Endothelial cell of umbilical vein (primary cell): Measurements from ENCODE around the gene PRC1. TPM values are rescaled to one million over a fixed set of nuclear protein-coding genes. Genes with fewer than 3 reads are reported as not detected.
"Not testable (repeated sequence)": the region's sequence is repeated elsewhere in the genome, so short reads cannot be mapped to it uniquely, and the experiment has no call there.

Experiments used
- BruUV-seq: library from RNA; stranded (reverse); fragments of 400-500 nt; replicated peaks from 2 replicates; lab custom pipeline; 2021; lab: Mats Ljungman, UMichigan
- CTCF ChIA-PET: fragments of 300-600, 350-600 bp; sonication (Branson Sonifier 250); formaldehyde crosslinking; loops from one replicate; lab custom pipeline; 2021; ENCODE audit warnings: antibody characterized with exemption, inconsistent platforms; lab: Charles Lee
- POLR2A ChIA-PET: fragments of 300-600, 350-600 bp; sonication (Branson Sonifier 250); formaldehyde crosslinking; loops from one replicate; lab custom pipeline; 2021; ENCODE audit warnings: antibody characterized with exemption, inconsistent platforms; lab: Charles Lee
- DNase-seq: peaks from one replicate; pipeline ENCODE4 v3.0.0-alpha.2; 2011; ENCODE audit warnings: low read depth, low spot score
- FAIRE-seq: peaks from 2 replicates; lab custom pipeline; 2011; peaks lifted over from hg19 to GRCh38; lab: Jason Lieb, UNC
- H2AFZ ChIP-seq: 2 replicates; pipeline ENCODE4 v1.6.0; 2012; ENCODE audit warnings: low read depth, low read length, control low read depth, inconsistent platforms
- H3K27ac ChIP-seq: 2 replicates; pipeline ENCODE4 v1.5.1; 2011; ENCODE audit warnings: low read depth, mild to moderate bottlenecking, control low read depth, low read length, moderate library complexity; ENCODE audit not compliant: insufficient read depth
- H3K27me3 ChIP-seq, 2 experiments: 2 replicates each; pipeline versions ENCODE4 v1.6.0 to v1.6.1; 2011; ENCODE audit warnings: low read length in 2 of 2, mixed read lengths in 1 of 2; ENCODE audit not compliant: control insufficient read depth in 2 of 2, insufficient read depth in 2 of 2
- H3K36me3 ChIP-seq, 2 experiments: 2 replicates in 1 of 2; 3 replicates in 1 of 2; pipeline ENCODE4 v1.5.1; 2011; ENCODE audit warnings: low read length in 2 of 2, mild to moderate bottlenecking in 1 of 2, moderate library complexity in 1 of 2; ENCODE audit not compliant: control insufficient read depth in 2 of 2, insufficient read depth in 2 of 2; ENCODE audit errors: extremely low read depth in 1 of 2
- H3K4me1 ChIP-seq: 3 replicates; pipeline ENCODE4 v1.5.1; 2011; ENCODE audit warnings: mild to moderate bottlenecking, low read length; ENCODE audit not compliant: control insufficient read depth, insufficient read depth; ENCODE audit errors: extremely low read depth
- H3K4me2 ChIP-seq: 2 replicates; pipeline ENCODE4 v1.6.1; 2011; ENCODE audit warnings: low read length, control low read depth, mixed read lengths; ENCODE audit not compliant: insufficient read depth
- H3K4me3 ChIP-seq, 3 experiments: fragments of 200-600 bp in 1 of 3; sonication (generic), shearing (Covaris generic) in 1 of 3; replicated peaks in 1 of 3; 2 replicates each; pipeline ENCODE4 v1.5.1; 2011 to 2016; ENCODE audit warnings: control low read depth in 3 of 3, low read length in 3 of 3, mild to moderate bottlenecking in 2 of 3, inconsistent platforms in 1 of 3, low read depth in 1 of 3, moderate library complexity in 1 of 3; ENCODE audit not compliant: insufficient read depth in 1 of 3
- H3K79me2 ChIP-seq: 2 replicates; pipeline ENCODE4 v1.6.0; 2012; ENCODE audit warnings: low read length, inconsistent platforms; ENCODE audit not compliant: control insufficient read depth, insufficient read depth
- H3K9ac ChIP-seq: replicated peaks from 2 replicates; pipeline ENCODE3; 2011; ENCODE audit warnings: low read length, control low read depth; ENCODE audit not compliant: insufficient read depth; ENCODE audit errors: extremely low read depth
- H3K9me1 ChIP-seq: replicated peaks from 3 replicates; pipeline ENCODE4 v1.6.0; 2011; ENCODE audit warnings: mild to moderate bottlenecking, low read length; ENCODE audit not compliant: control insufficient read depth, insufficient read depth; ENCODE audit errors: extremely low read depth
- H3K9me3 ChIP-seq: replicated peaks from 2 replicates; pipeline ENCODE4 v1.5.1; 2012; ENCODE audit warnings: low read length, inconsistent platforms; ENCODE audit not compliant: control insufficient read depth, insufficient read depth
- H4K20me1 ChIP-seq: replicated peaks from 2 replicates; pipeline ENCODE3; 2011; ENCODE audit warnings: mild to moderate bottlenecking, low read length; ENCODE audit not compliant: control insufficient read depth, insufficient read depth; ENCODE audit errors: extremely low read depth
- FOS ChIP-seq: IDR thresholded peaks from 2 replicates; pipeline ENCODE4 v1.6.1; 2011; ENCODE audit warnings: mild to moderate bottlenecking, low read length, moderate library complexity, borderline replicate concordance; ENCODE audit not compliant: insufficient read depth
- GATA2 ChIP-seq: IDR thresholded peaks from 2 replicates; pipeline ENCODE4 v1.7.0; 2011; ENCODE audit warnings: low read depth, mild to moderate bottlenecking, moderate library complexity, mixed read lengths, low read length; ENCODE audit not compliant: insufficient read length, insufficient read depth
- JUN ChIP-seq: IDR thresholded peaks from 2 replicates; pipeline ENCODE4 v1.6.1; 2011; ENCODE audit warnings: borderline replicate concordance, low read depth; ENCODE audit not compliant: insufficient read length, insufficient read depth
- MYC ChIP-seq: IDR thresholded peaks from one replicate; pipeline ENCODE4 v1.6.1; 2011; ENCODE audit warnings: mild to moderate bottlenecking, low read depth, low read length
- POLR2AphosphoS5 ChIP-seq: IDR thresholded peaks from 2 replicates; pipeline ENCODE4 v1.6.1; 2012; ENCODE audit warnings: low read depth, mild to moderate bottlenecking, control low read depth, low read length, moderate library complexity; ENCODE audit not compliant: insufficient read depth
- dilution Hi-C: fragments of 300-500 bp; cut with MboI; formaldehyde crosslinking; loops from one replicate; pipeline ENCODE4 v1.15.0; 2019; ENCODE audit warnings: low sequenced_read_pairs; ENCODE audit not compliant: extremely low pct_ligation_motif_present
- intact Hi-C: fragments of 100-400 bp; cut with micrococcal nuclease; formaldehyde crosslinking; loops from one replicate; pipeline ENCODE4 v1.10.0; 2022
- polyA plus RNA-seq, 4 experiments: library from polyadenylated mRNA; depleted of rRNA in 3 of 4; stranded (reverse) in 3 of 4; unstranded in 1 of 4; fragments of >200 nt; gene quantifications; 2 replicates each; pipeline versions ENCODE4 v1.2.1 to v1.2.3, GENCODE V29; 2011 to 2012; ENCODE audit warnings: missing spikeins in 1 of 4
- total RNA-seq: library from RNA; stranded (reverse); gene quantifications from 2 replicates; pipeline ENCODE4 v1.2.3, GENCODE V29; 2021
- TF ChIP-seq, protein P1 (sequence below), 2 donors: IDR thresholded peaks; 1 replicate in 1 of 2; 2 replicates in 1 of 2; pipeline ENCODE4 v1.5.1; 2011; ENCODE audit warnings: low read length in 2 of 2, mild to moderate bottlenecking in 2 of 2, moderate library complexity in 2 of 2, control low read depth in 1 of 2, inconsistent platforms in 1 of 2, low read depth in 1 of 2; ENCODE audit not compliant: insufficient read depth in 1 of 2; ENCODE audit errors: extremely low read depth in 1 of 2

Gene PRC1
- total and polyA plus RNA-seq, 2 donors (not counting 3 experiments of a cell fraction or from before 2014, with no cell fraction given) = 171 to 280 TPM

DNA sequence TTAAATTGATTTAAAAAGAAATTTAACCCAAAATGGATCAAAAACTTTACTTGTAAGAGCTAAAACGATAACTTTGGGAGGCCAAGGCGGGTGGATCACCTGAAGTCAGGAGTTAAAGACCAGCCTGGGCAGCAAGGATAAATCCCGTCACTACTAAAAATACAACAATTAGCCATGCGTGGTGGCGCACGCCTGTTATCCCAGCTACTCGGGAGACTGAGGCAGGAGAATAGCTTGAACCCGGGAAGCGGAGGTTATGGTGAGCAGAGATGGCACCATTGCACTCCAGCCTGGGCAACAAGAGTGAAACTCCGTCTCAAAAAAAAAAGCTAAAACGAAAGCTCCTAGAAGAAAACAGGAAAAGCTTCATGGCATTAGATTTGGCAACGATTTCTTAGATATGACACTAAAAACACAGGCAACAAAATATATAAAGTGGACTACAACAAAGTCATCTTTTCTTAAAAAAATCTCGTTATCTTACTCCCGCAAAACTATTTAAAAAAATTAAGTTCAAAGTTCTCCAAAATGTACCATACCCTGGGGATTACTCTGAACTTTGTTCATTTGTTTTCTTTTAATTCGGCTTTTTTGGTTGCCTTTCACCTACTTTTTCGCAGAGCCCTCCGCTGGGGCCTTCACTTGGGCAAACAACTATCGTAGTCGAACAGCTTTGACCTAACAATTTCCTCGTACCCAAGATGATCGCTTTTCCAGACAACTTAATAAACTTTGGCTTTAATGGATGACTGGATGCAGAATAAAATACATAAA lies 64.9 kb downstream of the PRC1 start:
- ChIA-PET CTCF (interaction anchor here (1.3 to 8.1 kb wide), 5 partner anchors 8 to 281 kb away, joined by 4 to 66 read pairs (median 31); partner anchors contain the start of genes MAN2A2 and RCCD1), POLR2A (no interaction called here)
- Histone ChIP-seq H4K20me1 (no peaks in the 10 kb centered on the region), H3K9me3 (no peaks in the 10 kb centered on the region), H3K4me1 (peaks cover 16% of the 10 kb centered on the region), H2AFZ (peak overlapping the region; percentile 80), H3K79me2 (no peaks in the 10 kb centered on the region), H3K27me3 (no peaks in the 10 kb centered on the region), H3K36me3 (no peaks in the 10 kb centered on the region), H3K27ac (peak overlapping the region; percentile 67), H3K9me1 (no peaks in the 10 kb centered on the region), H3K9ac (peak overlapping the region; percentile 70), H3K4me3 (peak overlapping the region; percentile 43 to 67 (median 49)), H3K4me2 (peak overlapping the region; percentile 86)
- intact Hi-C loops = loop anchor here (5.0 kb wide), 1 partner anchor 427 kb away; no protein-coding TSS in a partner anchor
- DNase-seq (no peak), FAIRE-seq (no peak)
- TF ChIP-seq GATA2 (no peak), FOS (no peak), POLR2AphosphoS5 (no peak), MYC (no peak), JUN (no peak)
- TF ChIP-seq, protein P1, sequence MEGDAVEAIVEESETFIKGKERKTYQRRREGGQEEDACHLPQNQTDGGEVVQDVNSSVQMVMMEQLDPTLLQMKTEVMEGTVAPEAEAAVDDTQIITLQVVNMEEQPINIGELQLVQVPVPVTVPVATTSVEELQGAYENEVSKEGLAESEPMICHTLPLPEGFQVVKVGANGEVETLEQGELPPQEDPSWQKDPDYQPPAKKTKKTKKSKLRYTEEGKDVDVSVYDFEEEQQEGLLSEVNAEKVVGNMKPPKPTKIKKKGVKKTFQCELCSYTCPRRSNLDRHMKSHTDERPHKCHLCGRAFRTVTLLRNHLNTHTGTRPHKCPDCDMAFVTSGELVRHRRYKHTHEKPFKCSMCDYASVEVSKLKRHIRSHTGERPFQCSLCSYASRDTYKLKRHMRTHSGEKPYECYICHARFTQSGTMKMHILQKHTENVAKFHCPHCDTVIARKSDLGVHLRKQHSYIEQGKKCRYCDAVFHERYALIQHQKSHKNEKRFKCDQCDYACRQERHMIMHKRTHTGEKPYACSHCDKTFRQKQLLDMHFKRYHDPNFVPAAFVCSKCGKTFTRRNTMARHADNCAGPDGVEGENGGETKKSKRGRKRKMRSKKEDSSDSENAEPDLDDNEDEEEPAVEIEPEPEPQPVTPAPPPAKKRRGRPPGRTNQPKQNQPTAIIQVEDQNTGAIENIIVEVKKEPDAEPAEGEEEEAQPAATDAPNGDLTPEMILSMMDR (IDR thresholded peaks at IDR 0.05; ENCODE audit: extremely low read depth in 1 of 2, insufficient read depth in 1 of 2, low read depth in 1 of 2, low read length in 2 of 2) = no peak
- TSS peak; percentile 54 for BruUV-seq
- dilution Hi-C loops = no loop called here

DNA sequence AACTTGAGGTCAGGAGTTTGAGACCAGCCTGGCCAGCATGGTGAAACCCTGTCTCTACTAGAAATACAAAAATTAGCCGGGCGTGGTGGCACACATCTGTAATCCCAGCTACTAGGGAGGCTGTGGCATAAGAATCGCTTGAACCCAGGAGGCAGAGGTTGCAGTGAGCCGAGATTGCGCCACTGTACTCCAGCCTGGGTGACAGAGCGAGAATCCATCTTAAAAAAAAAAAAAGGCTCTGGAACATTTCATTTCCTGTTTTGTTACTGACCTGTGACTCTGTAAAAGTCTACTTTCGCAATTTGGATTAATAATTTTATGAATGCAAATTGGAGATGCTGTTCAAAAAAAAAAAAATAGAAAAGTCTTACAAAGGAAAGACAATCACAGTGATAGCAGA lies 66.2 kb downstream of the PRC1 start:
- CTCF ChIA-PET, H4K20me1 ChIP-seq, H3K9me1 ChIP-seq, intact Hi-C loops, H3K4me3 ChIP-seq, POLR2A ChIA-PET, H3K9ac ChIP-seq, H3K4me2 ChIP-seq, H3K36me3 ChIP-seq, dilution Hi-C loops, BruUV-seq, H3K27ac ChIP-seq, H3K79me2 ChIP-seq, H3K27me3 ChIP-seq, H2AFZ ChIP-seq, FAIRE-seq, H3K9me3 ChIP-seq, DNase-seq: not testable (repeated sequence)
- H3K4me1 ChIP-seq = peaks cover 15% of the 10 kb centered on the region

DNA sequence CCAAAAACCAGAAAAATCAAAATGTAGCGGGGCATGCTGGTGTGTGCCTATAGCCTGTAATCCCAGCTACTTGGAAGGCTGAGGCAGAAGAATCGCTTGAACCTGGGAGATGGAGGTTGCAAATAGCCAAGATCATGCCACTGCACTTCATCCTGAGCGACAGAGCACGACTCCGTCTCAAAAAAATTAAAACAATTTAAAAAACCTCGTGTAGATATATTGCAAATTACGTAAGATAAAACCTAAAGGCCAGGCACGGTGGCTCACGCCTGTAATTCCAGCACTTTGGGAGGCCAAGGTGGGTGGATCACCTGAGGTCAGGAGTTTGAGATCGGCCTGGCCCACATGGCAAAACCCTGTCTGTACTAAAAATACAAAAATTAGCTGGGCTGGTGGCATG lies 67.6 kb downstream of the PRC1 start:
- H3K79me2 ChIP-seq, H3K36me3 ChIP-seq, dilution Hi-C loops, H3K27me3 ChIP-seq, H2AFZ ChIP-seq, H3K9me1 ChIP-seq, intact Hi-C loops, H3K9ac ChIP-seq, H3K4me2 ChIP-seq, DNase-seq, BruUV-seq, H4K20me1 ChIP-seq, FAIRE-seq, POLR2A ChIA-PET, H3K4me3 ChIP-seq, H3K27ac ChIP-seq, H3K9me3 ChIP-seq: not testable (repeated sequence)
- H3K4me1 ChIP-seq = peaks cover 12% of the 10 kb centered on the region
- CTCF ChIA-PET = interaction anchor here (1.5 kb wide), 1 partner anchor 8 kb away, joined by 7 read pairs; the partner anchor contains the start of gene UNC45A
